LNCAP (cell line): ENCODE results near the gene ESR1.

Experiments used
- TF ChIP-seq, protein P1 (sequence below): fragments of 450-650 bp; IDR thresholded peaks from 2 replicates; pipeline ENCODE4 v1.5.1; 2017; ENCODE audit warnings: mild to moderate bottlenecking

Gene ESR1

DNA sequence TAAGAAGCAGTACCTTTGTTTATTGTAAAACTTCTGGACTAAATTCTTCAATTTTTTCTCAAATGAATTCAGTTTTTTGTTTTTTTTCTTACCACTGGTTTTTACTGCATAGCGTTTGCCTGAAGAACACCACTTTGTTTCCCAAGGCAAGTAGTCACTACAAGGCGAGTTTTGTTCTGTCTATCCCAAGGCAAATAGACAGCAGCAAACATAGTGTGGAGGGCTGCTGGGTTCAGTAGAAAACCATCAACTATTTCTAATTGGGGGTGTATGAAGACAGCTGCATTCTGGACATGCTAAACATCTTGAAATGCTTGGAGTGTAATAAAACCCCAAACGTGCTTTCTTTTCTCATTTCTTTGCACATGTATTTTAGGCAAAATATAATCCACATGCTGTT is 197.4 kb downstream of the ESR1 start:
- TF ChIP-seq, protein P1, sequence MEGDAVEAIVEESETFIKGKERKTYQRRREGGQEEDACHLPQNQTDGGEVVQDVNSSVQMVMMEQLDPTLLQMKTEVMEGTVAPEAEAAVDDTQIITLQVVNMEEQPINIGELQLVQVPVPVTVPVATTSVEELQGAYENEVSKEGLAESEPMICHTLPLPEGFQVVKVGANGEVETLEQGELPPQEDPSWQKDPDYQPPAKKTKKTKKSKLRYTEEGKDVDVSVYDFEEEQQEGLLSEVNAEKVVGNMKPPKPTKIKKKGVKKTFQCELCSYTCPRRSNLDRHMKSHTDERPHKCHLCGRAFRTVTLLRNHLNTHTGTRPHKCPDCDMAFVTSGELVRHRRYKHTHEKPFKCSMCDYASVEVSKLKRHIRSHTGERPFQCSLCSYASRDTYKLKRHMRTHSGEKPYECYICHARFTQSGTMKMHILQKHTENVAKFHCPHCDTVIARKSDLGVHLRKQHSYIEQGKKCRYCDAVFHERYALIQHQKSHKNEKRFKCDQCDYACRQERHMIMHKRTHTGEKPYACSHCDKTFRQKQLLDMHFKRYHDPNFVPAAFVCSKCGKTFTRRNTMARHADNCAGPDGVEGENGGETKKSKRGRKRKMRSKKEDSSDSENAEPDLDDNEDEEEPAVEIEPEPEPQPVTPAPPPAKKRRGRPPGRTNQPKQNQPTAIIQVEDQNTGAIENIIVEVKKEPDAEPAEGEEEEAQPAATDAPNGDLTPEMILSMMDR: no peak

DNA sequence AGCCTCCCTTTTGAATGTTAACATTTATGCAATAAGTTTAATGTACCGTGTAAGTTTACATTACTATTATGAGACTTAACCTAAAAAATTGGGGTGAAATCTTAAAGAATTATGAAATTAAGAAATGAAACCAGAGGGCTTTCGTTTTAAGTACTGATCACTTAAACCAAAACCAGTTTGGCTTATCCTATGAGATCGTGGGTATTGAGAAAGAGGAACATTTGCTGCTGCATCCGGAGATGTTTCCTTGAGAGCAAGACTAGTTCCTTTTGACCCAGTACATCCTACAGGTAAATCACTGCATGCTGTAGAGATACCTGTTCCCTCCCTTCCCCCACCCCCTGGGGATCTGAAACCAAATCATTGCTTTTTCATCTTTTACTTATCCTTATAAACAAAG is 201.3 kb downstream of the ESR1 start:
- TF ChIP-seq, protein P1: no peak

DNA sequence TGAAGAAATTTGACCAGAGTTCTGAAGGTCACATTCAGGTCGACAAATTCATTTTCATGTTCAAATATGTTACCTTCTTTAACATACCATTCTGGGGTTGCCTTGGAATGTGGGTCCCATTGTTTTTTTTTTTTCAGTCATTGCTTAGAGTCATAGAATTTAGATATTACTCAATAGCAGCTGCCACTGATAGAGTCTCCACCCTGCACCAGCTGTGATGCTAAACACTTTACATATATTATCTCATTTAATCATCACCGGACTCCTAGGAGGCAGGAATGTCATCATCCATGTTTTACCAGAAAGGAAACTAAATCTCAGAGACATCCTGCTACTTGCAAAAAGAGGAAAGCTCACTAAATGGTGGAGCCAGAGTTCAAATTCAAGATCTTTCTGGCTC is 204.7 kb downstream of the ESR1 start:
- TF ChIP-seq, protein P1: no peak

DNA sequence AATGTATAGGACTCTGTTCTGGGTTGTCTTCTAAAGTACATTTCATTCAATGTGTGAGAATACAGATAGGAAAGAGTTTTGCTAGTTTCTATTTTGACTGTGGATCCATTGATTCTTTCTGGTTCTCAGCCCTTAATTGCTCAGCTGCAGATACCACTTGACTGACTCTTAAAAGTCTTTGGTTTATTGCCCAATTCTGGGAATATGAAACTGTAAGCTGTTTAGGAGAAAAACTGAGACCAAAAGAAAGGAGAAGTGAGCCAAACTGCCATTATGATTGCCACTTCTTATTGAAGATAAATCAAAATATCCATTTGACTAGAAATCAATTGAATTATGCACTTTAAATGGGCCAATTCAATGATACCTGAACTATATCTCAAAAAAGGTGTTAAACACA is 211.4 kb downstream of the ESR1 start:
- TF ChIP-seq, protein P1: no peak

DNA sequence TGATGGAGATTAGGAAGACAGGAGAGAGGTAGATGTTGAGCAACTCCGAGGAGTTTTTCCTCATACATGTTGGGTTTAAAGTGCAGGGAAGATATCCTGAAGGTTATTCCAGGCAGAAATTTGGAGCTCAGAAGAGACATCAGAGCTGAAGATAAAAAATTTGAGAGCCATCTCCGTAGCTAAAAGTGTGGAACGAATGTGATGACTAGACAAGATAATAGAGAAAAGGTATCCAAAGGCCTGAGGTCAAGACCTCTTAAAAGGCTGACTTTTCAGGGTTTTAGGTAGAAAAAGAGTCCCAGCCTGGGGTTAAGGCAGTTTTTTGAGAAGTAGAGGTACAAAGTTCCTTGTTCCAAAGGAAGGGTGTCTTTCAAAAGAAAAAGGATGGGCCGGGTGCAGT is 214.8 kb downstream of the ESR1 start:
- TF ChIP-seq, protein P1: no peak

DNA sequence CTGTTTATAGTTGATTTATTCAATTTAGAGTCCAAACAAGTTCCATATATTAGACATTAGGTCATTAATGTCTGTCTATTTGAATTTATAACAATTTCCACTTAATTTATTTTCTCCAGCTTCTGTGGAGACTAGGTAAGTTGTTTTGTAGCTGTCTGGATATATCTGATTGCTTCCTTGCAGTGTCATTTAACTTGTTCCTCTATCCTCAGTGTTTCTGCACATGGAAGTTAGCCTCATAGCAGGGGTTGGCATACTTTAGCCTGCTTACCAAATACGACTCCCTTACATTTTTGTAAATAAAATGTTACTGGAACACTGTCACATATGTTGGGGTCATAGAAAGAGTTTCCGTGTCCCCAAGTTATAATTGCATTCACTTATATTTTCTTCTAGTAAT is 216.1 kb downstream of the ESR1 start:
- TF ChIP-seq, protein P1: no peak

DNA sequence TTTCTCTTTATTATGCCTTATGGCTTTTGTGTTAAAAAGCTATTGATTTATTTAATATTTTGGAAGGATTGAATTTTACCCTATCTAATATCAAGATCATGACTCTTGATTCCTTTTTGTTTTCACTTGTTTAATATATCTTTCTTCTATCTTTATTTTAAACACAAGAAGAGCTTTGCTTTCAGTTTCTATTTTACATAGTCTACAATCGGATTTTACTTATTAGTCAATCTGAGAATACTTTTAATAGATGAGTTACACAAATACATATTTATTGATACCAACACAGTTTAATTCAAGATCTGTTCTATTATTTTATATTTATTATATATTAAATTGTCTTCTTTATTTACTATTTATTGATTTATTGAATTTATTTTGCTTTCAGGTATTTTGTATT is 218.8 kb downstream of the ESR1 start:
- TF ChIP-seq, protein P1: no peak

DNA sequence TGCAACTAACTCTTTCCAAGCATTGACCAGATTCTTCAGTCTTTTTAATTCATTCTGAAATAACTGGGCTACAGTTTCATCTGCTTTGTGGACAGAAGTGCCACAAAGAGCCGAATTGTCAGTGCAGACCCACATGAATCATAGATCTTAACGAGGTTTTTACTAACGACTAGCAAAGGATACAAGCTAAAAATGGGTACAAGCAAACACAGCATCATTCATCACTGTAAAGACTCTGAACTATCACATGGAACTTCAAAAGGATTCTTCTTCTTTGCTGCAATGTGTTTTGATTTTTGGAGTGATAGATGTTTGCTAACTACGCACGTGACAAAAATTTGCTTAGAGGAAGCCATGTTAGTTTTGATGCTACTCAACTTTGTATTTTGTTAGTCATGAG is 227.1 kb downstream of the ESR1 start:
- TF ChIP-seq, protein P1: no peak
